Measurements from ENCODE around the gene ZNG1A.
"Not testable (repeated sequence)": the region's sequence is repeated elsewhere in the genome, so short reads cannot be mapped to it uniquely, and the experiment has no call there.

ZNG1A gene

DNA sequence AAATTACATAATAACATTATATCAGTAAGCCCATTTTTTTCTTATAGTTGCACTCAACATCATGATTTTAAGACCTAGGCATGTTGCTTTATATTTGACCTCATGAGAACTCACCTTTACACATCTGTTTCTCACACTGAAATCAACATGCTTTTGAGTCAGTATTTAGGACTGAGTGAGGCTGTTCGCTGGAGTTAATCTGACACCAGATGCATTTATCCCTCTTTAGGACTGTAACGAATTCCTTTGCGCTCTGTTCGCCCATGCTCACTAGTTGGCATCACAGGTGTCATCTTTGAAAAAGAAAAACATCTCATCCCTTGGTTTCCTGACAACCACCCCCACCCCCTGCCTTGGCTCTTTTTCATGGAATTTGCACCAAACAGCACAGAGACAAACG is 84.9 kb downstream of the ZNG1A start:
- DNase-seq, result not testable (repeated sequence)

GRCh38 chr9:90851-91250 is 88.0 kb downstream of the ZNG1A start:
- DNase-seq, result not testable (repeated sequence)

DNA sequence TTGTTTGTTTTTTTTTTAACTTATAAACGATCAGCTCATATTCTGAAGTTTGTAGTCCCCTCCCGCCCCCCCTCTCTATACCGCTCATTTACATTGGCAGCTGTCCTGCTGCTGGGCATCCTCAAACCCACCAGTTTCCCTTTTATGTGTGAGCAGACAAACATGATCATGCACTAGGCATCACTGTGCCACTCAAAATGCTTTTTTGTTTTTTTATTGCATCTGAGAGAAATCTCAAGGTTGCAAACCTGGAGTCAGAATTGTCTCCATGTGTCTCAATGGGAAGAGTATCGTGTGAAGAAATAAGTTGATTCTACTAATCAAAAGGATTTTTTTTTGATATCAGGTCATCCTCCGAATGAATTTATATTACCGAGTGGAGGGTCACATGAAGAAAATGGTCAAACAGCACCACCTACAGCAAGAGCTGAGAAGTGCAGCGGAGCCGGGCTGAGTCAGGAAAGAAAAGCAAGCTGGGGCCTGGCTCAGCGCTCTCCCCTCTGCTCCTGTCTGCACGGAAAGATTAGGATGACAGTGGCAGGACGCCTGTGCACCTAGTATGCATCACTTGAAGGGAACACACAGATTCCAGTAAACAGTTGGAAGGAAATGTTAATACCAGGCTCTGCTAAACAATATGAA is 90.3 kb downstream of the ZNG1A start:
- DNase-seq, result not testable (repeated sequence)

DNA sequence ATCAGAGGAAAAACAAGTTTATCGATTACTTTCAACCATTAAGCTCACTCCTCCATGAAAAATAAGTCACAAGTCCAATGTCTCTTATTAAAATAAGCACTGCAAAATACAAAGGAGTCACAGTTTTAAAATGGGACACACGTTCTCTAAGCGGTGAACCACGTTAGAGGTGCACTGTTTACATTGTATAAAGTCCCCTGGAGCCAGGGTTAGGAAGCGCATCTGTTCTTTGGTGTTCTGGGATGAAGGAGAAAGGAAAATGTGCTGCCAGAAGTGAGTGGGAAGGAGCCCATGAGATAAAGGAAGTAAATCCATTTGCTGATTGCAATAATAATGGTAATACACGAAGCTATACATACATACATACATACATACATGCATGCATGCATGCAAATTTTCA is 91.0 kb downstream of the ZNG1A start:
- not testable (repeated sequence) for DNase-seq

DNA sequence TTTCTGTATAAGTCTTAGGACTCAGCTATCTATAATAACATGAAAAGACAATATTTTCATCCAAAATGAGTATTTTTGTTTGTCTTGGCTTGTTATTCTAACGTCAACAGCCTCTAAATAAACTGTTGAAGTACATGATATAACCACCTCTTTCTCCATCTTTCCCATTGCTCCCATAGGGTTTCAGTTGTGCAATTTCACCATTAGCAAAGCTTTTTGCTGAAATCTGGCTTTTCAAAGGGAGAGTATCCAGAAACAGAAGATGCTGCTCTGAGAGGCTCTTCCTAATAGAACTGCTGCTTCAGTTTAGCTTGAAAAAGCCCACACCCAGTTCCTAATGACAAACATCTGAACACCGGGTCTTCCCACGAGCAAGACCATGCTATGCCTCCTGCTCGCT is 91.8 kb downstream of the ZNG1A start:
- DNase-seq, result not testable (repeated sequence)

DNA sequence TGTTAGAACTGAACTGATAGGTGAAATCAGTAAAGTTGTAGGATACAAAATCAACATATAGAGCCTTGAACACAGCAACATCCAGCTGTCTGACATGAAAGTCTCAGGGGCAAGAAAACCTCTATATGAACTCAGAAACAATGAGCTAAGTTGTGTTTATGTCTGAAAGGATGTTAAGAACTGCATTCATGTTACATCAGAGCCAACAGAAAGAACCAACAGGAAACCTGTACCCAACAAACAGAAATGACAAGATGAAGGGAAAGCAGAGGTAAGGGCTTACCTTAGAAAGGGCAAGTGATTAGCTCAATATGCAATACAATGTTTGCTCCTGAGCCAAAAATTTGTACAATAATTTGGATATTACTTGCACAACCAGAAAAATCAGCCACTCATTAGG is 92.2 kb downstream of the ZNG1A start:
- not testable (repeated sequence) for DNase-seq

- not testable (repeated sequence) for DNase-seq
Observed at GRCh38 chr9:82932-83689, 95.7 kb downstream of the ZNG1A start.

DNA sequence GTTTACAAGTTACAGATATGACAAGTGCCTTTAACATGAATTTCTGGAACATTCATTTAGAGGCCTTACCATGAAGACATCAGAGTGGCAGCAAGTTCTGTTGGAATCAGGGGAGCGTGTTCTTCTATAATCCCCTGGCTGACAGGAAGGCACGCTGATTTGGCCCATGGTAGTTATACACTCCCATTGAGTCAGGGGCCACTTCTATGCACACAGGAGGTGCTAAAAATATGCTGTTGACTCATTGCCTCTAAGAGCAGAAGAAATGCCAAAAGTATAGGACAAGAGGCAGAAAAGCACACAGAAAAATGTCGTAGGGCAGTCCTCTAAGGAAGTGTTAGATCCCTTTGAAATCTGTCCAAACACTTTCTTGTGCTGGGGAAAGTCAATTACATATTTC is 100.5 kb downstream of the ZNG1A start:
- not testable (repeated sequence) for DNase-seq

GRCh38 chr9:76389-76788 is 102.5 kb downstream of the ZNG1A start:
- not testable (repeated sequence) for DNase-seq

- not testable (repeated sequence) for DNase-seq
Observed at GRCh38 chr9:73900-74525, 104.8 kb downstream of the ZNG1A start.

- not testable (repeated sequence) for DNase-seq
Observed at GRCh38 chr9:73076-73899, 105.6 kb downstream of the ZNG1A start.

All from NCI-H774 (cell line).